Mononuclear cell (primary cell): ENCODE data around the gene PIGH. TPM values are rescaled to one million over a fixed set of nuclear protein-coding genes. Genes with fewer than 3 reads are reported as not detected.
"Not testable (repeated sequence)": the region's sequence is repeated elsewhere in the genome, so short reads cannot be mapped to it uniquely, and the experiment has no call there.

Source experiments
- H3K27me3 ChIP-seq: 2 replicates; pipeline ENCODE4 v1.6.0; 2011; ENCODE audit warnings: low read length, control low read depth; ENCODE audit not compliant: insufficient read depth
- H3K4me1 ChIP-seq: 2 replicates; pipeline ENCODE4 v1.5.1; 2011; ENCODE audit warnings: mild to moderate bottlenecking, low read length, control low read depth; ENCODE audit not compliant: insufficient read depth
- H3K4me3 ChIP-seq: 2 replicates; pipeline ENCODE4 v1.5.1; 2011; ENCODE audit warnings: mild to moderate bottlenecking, low read length, moderate library complexity
- H3K9me3 ChIP-seq: 2 replicates; pipeline ENCODE4 v1.5.1; 2011; ENCODE audit warnings: low read depth, mild to moderate bottlenecking, control low read depth, low read length
- total RNA-seq: library from RNA; depleted of rRNA; stranded (reverse); fragments of >200 nt; gene quantifications from one replicate; pipeline ENCODE4 v1.2.3, GENCODE V29; 2012

Gene PIGH
- total RNA-seq, 1 donor = 39.4 TPM

DNA sequence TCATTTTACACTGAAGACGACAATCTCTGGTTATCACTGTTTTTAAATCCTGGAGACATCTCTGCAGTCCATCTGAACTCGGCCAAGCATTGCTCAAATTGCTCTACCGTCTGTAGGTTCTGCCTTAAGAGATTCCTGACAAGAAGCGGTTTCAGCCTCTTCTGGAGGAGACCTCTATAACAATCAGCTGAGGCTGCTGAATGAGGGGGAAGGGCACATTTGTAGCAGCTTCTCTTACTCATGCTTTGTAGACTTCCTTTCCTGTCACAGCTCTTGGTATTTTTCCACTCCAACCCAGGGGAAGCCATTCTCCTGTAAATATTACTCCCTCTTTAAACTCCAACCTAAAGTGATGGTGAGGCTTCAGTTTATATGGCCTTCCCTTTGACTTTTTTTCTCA lies 22.6 kb upstream of the PIGH start:
- peaks cover 16% of the 10 kb centered on the region for H3K4me1 ChIP-seq
- H3K27me3 ChIP-seq = peaks cover 4% of the 10 kb centered on the region
- H3K9me3 ChIP-seq = no peaks in the 10 kb centered on the region
- no peak overlapping the region for H3K4me3 ChIP-seq

DNA sequence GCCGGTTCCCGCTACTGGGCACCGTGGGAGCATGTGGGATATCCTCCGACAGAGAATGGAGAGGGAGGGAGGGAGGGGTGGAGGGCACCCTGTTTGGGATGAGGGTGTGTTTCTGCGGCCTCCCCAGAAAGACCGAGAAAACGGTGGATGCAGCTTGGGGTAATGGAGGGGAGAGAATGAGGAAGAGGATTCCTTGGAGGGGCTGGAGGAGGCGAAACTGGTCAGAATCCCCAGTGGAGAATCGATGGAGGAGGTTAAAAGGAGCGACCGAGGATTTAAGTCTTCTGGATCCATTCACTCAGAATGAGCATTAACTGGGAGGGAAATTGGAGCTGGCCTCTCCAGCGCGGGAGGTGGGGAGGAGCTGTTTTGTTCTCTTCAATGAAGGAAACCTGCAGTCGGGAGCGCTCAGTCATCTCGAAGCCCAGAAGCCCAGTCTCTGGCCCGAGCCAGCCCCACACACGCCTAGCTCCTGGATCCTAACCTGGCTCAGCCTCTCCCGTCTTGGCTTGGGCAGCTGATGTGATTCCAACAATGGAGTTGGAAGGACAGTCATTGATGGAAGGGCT lies 20.2 kb upstream of the PIGH start:
- peak overlapping the region; percentile 52 for H3K4me3 ChIP-seq
- H3K4me1 ChIP-seq = peaks cover 16% of the 10 kb centered on the region
- H3K9me3 ChIP-seq = no peaks in the 10 kb centered on the region
- H3K27me3 ChIP-seq = peaks cover 4% of the 10 kb centered on the region

DNA sequence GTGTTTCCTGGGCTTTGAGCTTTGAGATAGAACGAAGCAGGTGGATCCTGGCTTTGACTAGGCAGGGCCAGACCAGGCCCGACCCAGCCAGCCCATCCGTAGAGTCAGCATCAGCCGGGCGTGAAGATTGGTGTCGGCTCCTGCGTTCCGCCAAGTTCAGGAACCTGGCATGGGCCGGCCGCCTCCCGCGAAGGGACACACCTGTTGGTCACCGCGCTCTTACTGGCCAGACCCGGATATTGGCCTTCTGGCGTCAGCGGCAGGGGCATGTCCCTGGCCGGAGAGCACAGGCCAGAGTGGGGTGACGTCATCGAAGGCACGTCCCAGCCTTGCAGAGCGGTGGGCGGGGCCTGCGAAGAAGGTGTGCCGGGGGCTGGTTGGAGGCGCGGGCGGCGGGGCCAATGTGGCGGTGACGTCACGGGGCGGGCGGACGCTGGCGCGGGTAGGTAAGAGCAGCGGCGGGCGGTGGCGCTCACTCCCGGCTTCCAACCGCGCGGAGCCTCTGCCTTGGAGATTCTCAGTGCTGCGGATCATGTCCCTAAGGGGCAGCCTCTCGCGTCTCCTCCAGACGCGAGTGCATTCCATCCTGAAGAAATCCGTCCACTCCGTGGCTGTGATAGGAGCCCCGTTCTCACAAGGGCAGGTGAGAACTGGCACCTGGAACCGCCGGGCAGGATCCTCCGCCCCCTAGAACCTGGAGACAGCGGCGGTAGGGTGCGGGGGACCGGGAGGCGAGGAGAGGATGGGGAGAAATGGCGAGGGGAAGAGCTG lies 19.6 kb upstream of the PIGH start, which contains the start of gene ARG2:
Gene ARG2, plus strand, starts transcription at position 475 of the 771 bp plus-strand sequence. Its CDS starts 58 bp downstream, at position 533.
- Histone ChIP-seq H3K9me3 (no peaks in the 10 kb centered on the region), H3K4me3 (peak within 1 kb of the TSS; percentile 52)

DNA sequence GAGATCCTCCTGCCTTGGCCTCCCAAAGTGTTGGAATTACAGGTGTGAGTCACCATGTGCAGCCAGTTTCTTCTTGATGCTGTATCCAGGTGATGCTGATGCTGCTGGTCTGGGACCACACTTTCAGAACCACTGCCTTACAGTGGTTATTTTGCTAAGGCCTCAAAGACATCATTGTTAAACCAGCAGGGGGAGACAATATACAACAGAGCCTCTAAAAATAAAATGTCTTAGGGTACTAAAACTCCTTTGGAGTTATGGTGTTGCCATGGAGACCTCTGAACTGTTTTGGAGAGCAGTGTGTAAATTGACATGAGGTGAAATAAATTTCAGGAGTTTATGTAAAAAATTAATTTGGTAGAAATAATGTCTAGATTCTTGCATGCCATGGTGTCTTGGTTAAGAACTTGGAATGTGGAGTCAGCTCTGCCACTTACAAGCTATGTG lies 18.6 kb upstream of the PIGH start:
- H3K4me1 ChIP-seq = peaks cover 16% of the 10 kb centered on the region
- H3K27me3 ChIP-seq = peaks cover 4% of the 10 kb centered on the region
- no peaks in the 10 kb centered on the region for H3K9me3 ChIP-seq
- no peak overlapping the region for H3K4me3 ChIP-seq

More for the DNA sequence above, 19.6 kb upstream of the PIGH start, which contains the start of gene ARG2:
- peaks cover 16% of the 10 kb centered on the region for H3K4me1 ChIP-seq
- peaks cover 4% of the 10 kb centered on the region for H3K27me3 ChIP-seq

DNA sequence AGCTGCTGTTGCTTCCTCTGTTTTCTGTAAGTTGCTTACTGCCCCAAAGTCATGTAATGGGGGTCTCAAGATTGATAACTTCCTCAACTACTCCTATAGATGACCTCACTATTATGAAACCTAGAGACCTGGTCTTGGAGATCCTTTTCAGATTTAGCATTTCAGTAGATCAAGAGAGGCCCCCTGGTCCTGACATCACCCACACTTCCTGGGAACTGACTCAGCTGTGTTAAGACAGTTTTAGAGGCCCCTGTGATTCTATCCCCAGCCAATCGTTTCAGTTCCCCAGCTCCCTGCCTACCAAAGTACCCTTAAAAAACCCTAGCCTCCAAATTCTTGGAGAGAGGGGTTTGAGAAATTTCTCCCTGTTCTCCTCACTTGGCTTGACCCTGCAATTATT lies 10.4 kb upstream of the PIGH start:
- Histone ChIP-seq H3K4me1 (no peaks in the 10 kb centered on the region), H3K4me3 (no peak overlapping the region), H3K27me3 (no peaks in the 10 kb centered on the region), H3K9me3 (no peaks in the 10 kb centered on the region)

DNA sequence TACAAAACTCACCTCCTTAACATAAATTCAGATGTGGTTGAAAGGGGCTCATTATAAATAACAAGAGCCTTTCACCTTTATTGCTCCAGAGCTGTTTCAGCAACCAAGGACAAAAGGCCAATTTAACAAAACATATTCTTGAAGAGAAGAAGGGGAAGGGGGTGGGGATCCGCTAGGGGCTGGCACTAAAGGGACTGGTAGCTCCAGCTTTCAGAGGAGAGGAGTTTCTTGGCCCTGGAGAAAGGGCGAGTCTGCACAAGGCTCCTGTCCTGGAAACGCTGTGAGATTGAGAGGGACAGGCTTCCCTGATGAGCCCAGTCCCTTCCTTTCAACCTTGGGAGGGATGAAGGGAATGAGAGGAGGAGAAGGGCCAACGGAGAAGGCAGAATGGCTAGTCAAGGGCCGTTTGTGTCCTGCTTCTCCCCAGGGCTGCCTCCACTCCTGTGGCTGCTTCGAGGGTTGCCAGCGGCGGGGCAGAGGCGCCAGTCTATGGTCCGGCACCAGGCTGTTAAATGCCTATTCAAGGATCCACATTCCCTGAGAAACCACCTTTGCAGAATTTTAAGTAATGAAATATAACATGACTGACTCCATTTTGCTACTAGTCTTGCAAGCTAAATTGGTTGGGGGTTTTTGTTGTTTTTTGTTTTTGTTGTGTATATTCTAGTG lies 9.7 kb upstream of the PIGH start:
- Histone ChIP-seq H3K9me3 (no peaks in the 10 kb centered on the region), H3K4me3 (no peak overlapping the region), H3K4me1 (no peaks in the 10 kb centered on the region), H3K27me3 (no peaks in the 10 kb centered on the region)

DNA sequence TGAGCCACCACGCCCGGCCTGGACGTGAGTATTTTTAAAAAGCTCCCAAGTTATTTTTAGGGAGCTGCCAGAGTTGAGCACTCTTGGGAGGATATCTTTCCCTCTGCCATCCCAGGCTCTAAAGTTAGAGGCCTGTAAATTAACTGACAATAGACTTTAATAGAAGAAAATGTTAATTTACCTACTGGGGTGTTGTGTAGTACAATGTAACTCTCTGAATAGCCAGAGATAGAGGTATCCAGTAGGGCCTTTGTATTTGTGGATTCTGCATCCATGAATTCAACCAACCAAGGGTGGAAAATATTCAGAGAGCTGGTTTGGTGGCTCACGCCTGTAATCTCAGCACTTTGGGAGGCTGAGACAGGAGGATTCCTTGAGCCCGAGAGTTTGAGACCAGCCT lies 7.6 kb upstream of the PIGH start:
- H3K9me3 ChIP-seq = no peaks in the 10 kb centered on the region
- no peak overlapping the region for H3K4me3 ChIP-seq
- no peaks in the 10 kb centered on the region for H3K27me3 ChIP-seq
- H3K4me1 ChIP-seq = no peaks in the 10 kb centered on the region

DNA sequence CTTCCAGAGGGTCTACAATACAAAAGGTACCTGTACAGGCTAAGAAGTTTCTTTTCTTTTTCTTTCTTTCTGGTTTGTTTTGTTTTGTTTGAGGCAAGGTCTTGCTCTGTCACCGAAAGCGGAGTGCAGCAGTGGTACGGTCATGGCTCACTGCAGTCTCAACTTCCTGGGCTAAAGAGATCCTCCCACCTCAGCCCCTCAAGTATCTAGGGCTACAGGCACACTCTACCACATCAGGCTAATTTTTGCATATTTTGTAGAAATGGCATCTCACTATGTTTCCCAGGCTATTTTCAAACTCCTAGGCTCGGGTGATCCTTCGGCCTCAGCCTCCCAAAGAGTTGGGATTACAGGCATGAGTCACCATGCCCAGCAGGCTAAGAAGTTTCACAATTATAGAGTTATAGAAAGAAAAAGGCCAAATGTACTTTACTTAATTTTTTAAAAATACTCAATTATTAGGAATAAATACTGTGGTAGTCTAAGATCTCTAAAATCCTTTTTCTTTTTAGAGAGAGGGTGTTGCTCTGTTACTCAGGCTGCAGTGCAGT lies 3.0 kb upstream of the PIGH start:
- H3K27me3 ChIP-seq = no peaks in the 10 kb centered on the region
- no peaks in the 10 kb centered on the region for H3K9me3 ChIP-seq
- peaks cover 23% of the 10 kb centered on the region for H3K4me1 ChIP-seq
- no peak overlapping the region for H3K4me3 ChIP-seq

DNA sequence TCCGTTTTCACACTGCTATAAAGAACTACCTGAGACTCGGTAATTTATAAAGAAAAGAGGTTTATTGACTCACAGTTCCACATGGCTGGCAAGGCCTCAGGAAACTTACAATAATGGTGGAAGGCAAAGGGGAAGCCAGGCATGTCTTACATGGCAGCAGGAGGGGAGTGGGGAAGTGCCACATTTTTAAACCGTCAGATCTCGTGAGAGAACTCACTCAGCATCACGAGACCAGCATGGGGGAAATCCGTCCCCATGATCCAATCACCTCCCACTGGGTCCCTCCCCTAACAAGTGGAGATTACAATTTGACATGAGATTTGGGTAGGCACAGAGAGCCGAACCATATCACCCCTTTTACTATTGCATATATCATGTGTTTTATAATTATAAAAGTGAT lies 2.0 kb upstream of the PIGH start:
- H3K4me3 ChIP-seq = no peak overlapping the region
- peaks cover 23% of the 10 kb centered on the region for H3K4me1 ChIP-seq
- no peaks in the 10 kb centered on the region for H3K27me3 ChIP-seq
- H3K9me3 ChIP-seq = no peaks in the 10 kb centered on the region

DNA sequence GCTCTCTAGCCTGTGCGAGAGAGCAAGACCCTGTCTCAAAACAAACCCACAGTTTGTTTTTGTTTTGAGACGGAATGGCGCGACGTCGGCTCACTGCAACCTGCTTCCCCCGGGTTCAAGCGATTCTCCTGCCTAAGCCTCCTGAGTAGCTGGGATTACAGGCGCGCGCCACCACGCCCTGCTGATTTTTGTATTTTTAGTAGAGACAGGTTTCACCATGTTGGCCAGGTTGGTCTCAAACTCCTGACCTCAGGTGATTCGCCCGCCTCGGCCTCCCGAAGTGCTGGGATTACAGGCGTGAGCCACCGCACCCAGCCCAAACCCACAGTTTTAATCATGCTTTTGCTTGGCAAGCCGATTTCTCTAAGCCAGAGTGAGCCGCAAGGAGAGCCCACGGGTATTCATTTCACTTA lies 500 bp upstream of the PIGH start:
- H3K9me3 ChIP-seq, H3K27me3 ChIP-seq: not testable (repeated sequence)
- Histone ChIP-seq H3K4me1 (peaks cover 23% of the 10 kb centered on the region), H3K4me3 (peak overlapping the region; percentile 81)

DNA sequence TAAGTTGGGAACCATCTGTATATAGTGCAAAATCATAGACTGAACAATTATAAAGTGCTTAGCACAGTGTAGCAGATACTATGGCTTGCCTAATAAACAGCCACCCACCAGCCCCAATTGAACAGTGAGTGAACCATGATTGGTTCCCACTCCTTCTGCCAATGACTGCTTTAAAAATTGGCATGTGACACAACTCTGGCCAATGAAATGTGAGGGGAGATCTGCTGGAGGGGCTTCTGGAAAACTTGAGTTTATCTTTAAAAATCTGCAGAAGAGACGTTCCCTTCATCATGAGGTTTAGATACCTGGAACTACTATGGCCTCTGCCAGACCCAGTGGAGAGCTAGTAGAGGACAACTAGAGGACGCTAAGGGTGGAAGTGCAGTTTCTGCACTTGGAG lies 4.7 kb downstream of the PIGH start:
- Histone ChIP-seq H3K27me3 (no peaks in the 10 kb centered on the region), H3K4me3 (no peak overlapping the region), H3K4me1 (peaks cover 14% of the 10 kb centered on the region), H3K9me3 (no peaks in the 10 kb centered on the region)

DNA sequence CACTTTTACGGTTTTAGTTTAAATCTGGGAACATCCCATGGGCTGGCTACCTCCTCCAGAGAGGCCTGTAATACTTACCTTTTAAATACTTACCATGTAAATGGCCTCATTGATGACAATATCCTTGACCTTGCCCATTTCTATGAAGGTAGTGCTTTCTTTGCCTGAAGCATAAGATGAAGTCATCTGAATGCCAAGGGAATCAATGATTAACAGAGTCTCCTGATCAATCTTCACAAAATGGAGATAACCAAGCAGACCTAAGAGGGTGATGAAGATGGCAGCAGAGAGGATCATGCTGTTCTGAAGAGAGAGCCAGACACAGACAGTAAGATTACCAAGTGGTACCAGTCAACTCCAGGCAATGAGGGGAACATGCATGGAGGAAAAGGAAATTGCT lies 6.4 kb downstream of the PIGH start:
- H3K4me1 ChIP-seq, H3K9me3 ChIP-seq, H3K27me3 ChIP-seq, H3K4me3 ChIP-seq: not testable (repeated sequence)

DNA sequence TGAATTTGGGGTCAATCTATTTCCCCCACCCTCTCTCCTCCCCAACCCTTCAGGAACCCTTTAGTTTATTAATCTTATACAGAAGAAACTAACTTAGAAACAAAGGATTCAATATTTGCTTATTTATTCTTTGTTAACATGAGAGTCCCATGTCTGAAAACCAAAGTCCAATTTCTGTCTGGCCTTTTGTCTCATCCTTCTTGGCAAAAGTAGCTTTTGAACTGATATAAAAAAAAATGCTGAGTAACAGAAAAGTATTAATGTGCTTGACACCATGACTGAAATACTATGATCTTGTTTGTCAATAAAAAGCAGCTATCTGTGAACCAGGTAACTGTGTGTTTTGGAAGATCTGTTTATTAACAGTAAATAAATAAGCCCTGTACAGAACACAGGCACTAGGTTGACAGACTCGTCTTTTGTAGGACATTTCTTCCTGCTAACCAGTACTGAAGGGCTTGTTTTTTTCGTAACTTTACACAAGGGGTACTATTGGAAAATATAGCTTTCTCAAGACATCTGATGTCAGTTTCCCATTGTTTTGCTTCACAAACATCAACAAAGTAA lies 10.8 kb downstream of the PIGH start:
- H3K4me1 ChIP-seq = no peaks in the 10 kb centered on the region
- no peak overlapping the region for H3K4me3 ChIP-seq
- H3K9me3 ChIP-seq = no peaks in the 10 kb centered on the region

DNA sequence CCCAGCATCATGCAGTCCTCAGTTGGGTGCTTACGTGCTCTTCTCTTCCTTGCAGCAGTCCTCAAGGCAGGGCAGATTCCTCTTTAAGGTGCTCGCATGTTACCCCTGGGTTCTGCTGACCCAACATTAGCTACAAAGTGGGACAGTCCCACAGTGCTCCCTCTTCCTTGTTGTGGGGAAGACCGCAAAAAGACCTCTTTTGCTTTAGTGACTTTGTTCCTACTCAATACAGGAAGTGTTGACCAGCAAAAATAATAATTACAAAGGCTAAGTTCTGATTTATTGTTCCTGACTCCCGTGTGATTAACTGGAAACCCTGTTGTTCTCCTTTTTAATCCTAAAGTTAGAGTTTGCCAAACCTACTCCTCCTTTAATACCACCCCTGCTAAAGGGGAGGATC lies 13.7 kb downstream of the PIGH start:
- Histone ChIP-seq H3K27me3 (no peaks in the 10 kb centered on the region), H3K4me3 (no peak overlapping the region), H3K9me3 (no peaks in the 10 kb centered on the region), H3K4me1 (no peaks in the 10 kb centered on the region)

More for the DNA sequence above, 10.8 kb downstream of the PIGH start:
- H3K27me3 ChIP-seq = no peaks in the 10 kb centered on the region

DNA sequence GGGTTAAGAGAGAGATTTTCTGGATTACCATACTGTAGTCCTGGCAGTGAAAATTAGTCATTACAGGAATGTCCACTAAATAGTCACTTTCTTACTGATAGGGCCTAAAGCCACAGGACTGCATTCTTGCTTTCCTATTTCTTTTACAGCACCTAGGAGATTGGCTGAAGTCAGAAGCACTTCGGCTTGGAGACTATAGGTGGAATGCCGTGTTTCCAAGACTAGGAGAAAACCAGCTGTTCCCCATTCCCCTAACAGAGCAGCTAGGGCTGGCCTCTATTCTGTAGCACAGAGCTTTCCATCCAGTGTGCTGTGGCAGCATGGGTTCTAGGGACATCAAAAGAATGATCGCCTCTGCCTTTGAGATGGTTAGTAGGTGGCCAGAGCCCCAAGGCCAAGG lies 15.1 kb downstream of the PIGH start:
- Histone ChIP-seq H3K4me1 (no peaks in the 10 kb centered on the region), H3K9me3 (no peaks in the 10 kb centered on the region), H3K4me3 (no peak overlapping the region), H3K27me3 (no peaks in the 10 kb centered on the region)
